ENCODE results near the gene OR7C2. TPM values are rescaled to one million over a fixed set of nuclear protein-coding genes. Genes with fewer than 3 reads are reported as not detected.

The OR7C2 gene
- total RNA-seq, 1 donor, result not detected

GRCh38 chr19:14977128-14977527 lies 35.8 kb downstream of the OR7C2 start:
- no peak for DNase-seq (ENCODE audit: low read depth)
- TF ChIP-seq CTCF (IDR thresholded peaks at IDR 0.05; ENCODE audit: insufficient read depth, low read depth, low read length), result no peak
- no peak overlapping the region for H3K4me3 ChIP-seq (ENCODE audit: low read depth, low read length)

- TF ChIP-seq CTCF (IDR thresholded peaks at IDR 0.05; ENCODE audit: insufficient read depth, low read depth, low read length), result no peak
- DNase-seq (ENCODE audit: low read depth), result no peak
- no peak overlapping the region for H3K4me3 ChIP-seq (ENCODE audit: low read depth, low read length)
These were observed 37.0 kb downstream of the OR7C2 start for GRCh38 chr19:14978161-14978776.

GRCh38 chr19:14979476-14980255 lies 38.4 kb downstream of the OR7C2 start, which contains the start of gene SLC1A6:
Gene SLC1A6, minus strand, starts transcription at chr19:14979864. Its CDS starts 6,954 bp downstream, at chr19:14972910.
- TF ChIP-seq CTCF (IDR thresholded peaks at IDR 0.05; ENCODE audit: insufficient read depth, low read depth, low read length), result no peak
- no peak for DNase-seq (ENCODE audit: low read depth)

GRCh38 chr19:14985133-14985532 lies 43.8 kb downstream of the OR7C2 start:
- TF ChIP-seq CTCF (IDR thresholded peaks at IDR 0.05; ENCODE audit: insufficient read depth, low read depth, low read length), result no peak
- H3K4me3 ChIP-seq (ENCODE audit: low read depth, low read length), result no peak overlapping the region

More at GRCh38 chr19:14979476-14980255, 38.4 kb downstream of the OR7C2 start, which contains the start of gene SLC1A6:
- no peak within 1 kb of the TSS for H3K4me3 ChIP-seq (ENCODE audit: low read depth, low read length)

More at GRCh38 chr19:14985133-14985532, 43.8 kb downstream of the OR7C2 start:
- DNase-seq (ENCODE audit: low read depth), result no peak

Other genes starting within 250 kb of the OR7C2 start
- gene ADGRE2, start 162.9 kb upstream of the OR7C2 start, total RNA-seq, result 0.43 and 0.97 TPM in 2 replicates
- gene OR7A5, start 106.3 kb upstream of the OR7C2 start, total RNA-seq, result not detected in 2 replicates
- under 0.01 TPM in 1 of 2 replicates, not detected in the other for gene OR7C1, start 106.3 kb upstream of the OR7C2 start, total RNA-seq
- gene OR7A10, start 92.6 kb upstream of the OR7C2 start, total RNA-seq, result not detected in 2 replicates
- not detected in 2 replicates for gene OR7A17, start 55.4 kb upstream of the OR7C2 start, total RNA-seq
- not detected in 2 replicates for gene SLC1A6, start 38.4 kb downstream of the OR7C2 start, total RNA-seq
- gene CASP14, start 108.0 kb downstream of the OR7C2 start, total RNA-seq, result not detected in 2 replicates
- gene OR1I1, start 140.7 kb downstream of the OR7C2 start, total RNA-seq, result not detected in 2 replicates
- gene SYDE1, start 165.9 kb downstream of the OR7C2 start, total RNA-seq, result 51.0 and 61.2 TPM in 2 replicates

Data from fibroblast of villous mesenchyme (primary cell).